Measurements from ENCODE around the gene SLC6A3. TPM values are rescaled to one million over a fixed set of nuclear protein-coding genes. Genes with fewer than 3 reads are reported as not detected.

Gene SLC6A3
- total RNA-seq, 1 experiment from 2014 or later, result 0.05 TPM

DNA sequence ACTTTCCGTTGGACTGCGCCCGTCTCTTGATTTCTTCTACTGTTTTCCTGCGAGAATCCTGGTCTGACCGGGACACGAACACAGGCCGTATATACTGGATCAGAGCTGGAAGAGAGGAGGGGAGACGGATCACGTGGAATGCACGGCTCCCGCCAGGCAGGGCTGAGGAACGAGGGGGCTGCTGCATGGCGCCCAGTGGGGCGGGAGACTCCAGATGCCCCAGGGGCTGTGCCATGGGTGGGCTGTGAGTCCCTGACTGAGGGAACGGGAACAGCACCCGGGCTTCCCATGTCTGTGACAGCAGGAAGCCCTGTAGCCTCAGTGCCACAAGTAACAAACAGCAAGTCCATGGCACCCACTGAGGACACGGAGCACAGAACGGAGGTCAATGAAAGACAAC is 44.5 kb upstream of the SLC6A3 start:
- ChIA-PET POLR2A (no interaction called here), CTCF (no interaction called here)
- intact Hi-C loops (cut with micrococcal nuclease; ENCODE audit: unreplicated experiment) (no loop called here), in situ Hi-C loops (cut with HindIII; ENCODE audit: low pct_unique_long_range_greater_than_20kb, low sequenced_read_pairs) (no loop called here)
- no peak for DNase-seq (ENCODE audit: low read depth, low spot score)
- H3K9me3 ChIP-seq (ENCODE audit: control insufficient read depth, insufficient read depth, low read depth, low read length), result no peaks in the 10 kb centered on the region
- no peak overlapping the region for H3K27ac ChIP-seq (ENCODE audit: low read length)
- TF ChIP-seq, protein P1, sequence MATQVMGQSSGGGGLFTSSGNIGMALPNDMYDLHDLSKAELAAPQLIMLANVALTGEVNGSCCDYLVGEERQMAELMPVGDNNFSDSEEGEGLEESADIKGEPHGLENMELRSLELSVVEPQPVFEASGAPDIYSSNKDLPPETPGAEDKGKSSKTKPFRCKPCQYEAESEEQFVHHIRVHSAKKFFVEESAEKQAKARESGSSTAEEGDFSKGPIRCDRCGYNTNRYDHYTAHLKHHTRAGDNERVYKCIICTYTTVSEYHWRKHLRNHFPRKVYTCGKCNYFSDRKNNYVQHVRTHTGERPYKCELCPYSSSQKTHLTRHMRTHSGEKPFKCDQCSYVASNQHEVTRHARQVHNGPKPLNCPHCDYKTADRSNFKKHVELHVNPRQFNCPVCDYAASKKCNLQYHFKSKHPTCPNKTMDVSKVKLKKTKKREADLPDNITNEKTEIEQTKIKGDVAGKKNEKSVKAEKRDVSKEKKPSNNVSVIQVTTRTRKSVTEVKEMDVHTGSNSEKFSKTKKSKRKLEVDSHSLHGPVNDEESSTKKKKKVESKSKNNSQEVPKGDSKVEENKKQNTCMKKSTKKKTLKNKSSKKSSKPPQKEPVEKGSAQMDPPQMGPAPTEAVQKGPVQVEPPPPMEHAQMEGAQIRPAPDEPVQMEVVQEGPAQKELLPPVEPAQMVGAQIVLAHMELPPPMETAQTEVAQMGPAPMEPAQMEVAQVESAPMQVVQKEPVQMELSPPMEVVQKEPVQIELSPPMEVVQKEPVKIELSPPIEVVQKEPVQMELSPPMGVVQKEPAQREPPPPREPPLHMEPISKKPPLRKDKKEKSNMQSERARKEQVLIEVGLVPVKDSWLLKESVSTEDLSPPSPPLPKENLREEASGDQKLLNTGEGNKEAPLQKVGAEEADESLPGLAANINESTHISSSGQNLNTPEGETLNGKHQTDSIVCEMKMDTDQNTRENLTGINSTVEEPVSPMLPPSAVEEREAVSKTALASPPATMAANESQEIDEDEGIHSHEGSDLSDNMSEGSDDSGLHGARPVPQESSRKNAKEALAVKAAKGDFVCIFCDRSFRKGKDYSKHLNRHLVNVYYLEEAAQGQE (IDR thresholded peaks at IDR 0.05; ENCODE audit: insufficient read depth in 1 of 2, low read depth in 2 of 2, low read length in 1 of 2), result no peak
- TF ChIP-seq, protein P2, sequence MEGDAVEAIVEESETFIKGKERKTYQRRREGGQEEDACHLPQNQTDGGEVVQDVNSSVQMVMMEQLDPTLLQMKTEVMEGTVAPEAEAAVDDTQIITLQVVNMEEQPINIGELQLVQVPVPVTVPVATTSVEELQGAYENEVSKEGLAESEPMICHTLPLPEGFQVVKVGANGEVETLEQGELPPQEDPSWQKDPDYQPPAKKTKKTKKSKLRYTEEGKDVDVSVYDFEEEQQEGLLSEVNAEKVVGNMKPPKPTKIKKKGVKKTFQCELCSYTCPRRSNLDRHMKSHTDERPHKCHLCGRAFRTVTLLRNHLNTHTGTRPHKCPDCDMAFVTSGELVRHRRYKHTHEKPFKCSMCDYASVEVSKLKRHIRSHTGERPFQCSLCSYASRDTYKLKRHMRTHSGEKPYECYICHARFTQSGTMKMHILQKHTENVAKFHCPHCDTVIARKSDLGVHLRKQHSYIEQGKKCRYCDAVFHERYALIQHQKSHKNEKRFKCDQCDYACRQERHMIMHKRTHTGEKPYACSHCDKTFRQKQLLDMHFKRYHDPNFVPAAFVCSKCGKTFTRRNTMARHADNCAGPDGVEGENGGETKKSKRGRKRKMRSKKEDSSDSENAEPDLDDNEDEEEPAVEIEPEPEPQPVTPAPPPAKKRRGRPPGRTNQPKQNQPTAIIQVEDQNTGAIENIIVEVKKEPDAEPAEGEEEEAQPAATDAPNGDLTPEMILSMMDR (IDR thresholded peaks at IDR 0.05), result no peak
- no peak for TF ChIP-seq SIN3A (IDR thresholded peaks at IDR 0.05; ENCODE audit: borderline replicate concordance, insufficient read depth, low read depth, low read length)
- TF ChIP-seq TCF7L2 (IDR thresholded peaks at IDR 0.05; ENCODE audit: low read depth, low read length), result no peak
- TF ChIP-seq POLR2AphosphoS5 (IDR thresholded peaks at IDR 0.05; ENCODE audit: low read depth, low read length), result no peak
- H3K4me3 ChIP-seq (ENCODE audit: low read depth in 2 of 2, low read length in 2 of 2), result no peak overlapping the region
- H3K4me1 ChIP-seq (ENCODE audit: control insufficient read depth, insufficient read depth, low read length), result no peaks in the 10 kb centered on the region
- BruUV-seq (replicated peaks), result no TSS peak
- no peak for ATAC-seq
- no peaks in the 10 kb centered on the region for H3K27me3 ChIP-seq (ENCODE audit: control insufficient read depth, insufficient read depth, low read length)
- H3K36me3 ChIP-seq (ENCODE audit: control insufficient read depth, insufficient read depth, low read length), result peaks cover 6% of the 10 kb centered on the region; the same call in 1 of the 2 replicates

DNA sequence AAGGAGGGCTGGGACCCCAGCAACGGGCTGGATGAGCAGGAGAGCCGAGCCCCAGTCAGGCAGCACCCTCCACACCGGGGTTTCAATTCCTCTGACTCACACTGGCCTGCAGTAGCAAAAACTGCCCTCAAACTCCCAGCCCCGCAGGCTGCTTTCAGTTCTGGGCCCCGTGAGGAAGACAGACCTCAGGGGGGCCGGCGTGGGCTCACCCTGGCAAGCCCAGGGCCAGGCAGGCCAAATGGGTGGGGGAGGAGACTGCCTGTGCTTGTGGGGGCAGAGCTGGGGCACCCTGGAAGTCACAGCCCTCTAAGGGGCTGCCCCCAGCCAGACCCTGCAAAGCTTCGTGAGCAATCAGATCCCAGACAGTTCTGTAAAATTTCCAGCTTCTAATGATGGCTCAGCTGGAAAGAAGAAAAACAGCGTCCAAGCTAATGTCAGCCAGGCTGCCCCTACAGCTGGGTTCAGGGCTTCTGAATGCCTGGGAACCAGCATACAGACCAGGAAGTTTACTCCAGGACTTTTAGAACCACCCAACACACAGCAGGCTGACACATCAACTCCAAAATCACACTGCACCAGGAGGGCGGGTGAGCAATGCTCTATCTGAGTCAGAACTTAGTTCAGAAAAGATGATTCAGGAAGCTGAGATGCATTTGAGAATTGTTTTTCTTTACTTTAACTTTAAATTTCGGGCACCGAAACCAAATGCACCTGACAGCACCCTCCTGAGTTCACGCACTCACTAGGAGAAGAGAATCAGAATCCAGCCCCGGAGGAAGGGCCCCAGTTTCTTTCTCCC is 43.8 kb upstream of the SLC6A3 start:
- TF ChIP-seq POLR2AphosphoS5 (IDR thresholded peaks at IDR 0.05; ENCODE audit: low read depth, low read length) (no peak), SIN3A (IDR thresholded peaks at IDR 0.05; ENCODE audit: borderline replicate concordance, insufficient read depth, low read depth, low read length) (no peak), TCF7L2 (IDR thresholded peaks at IDR 0.05; ENCODE audit: low read depth, low read length) (no peak)
- TF ChIP-seq, protein P2 (IDR thresholded peaks at IDR 0.05), result no peak
- TF ChIP-seq, protein P1 (IDR thresholded peaks at IDR 0.05; ENCODE audit: insufficient read depth in 1 of 2, low read depth in 2 of 2, low read length in 1 of 2), result no peak
- intact Hi-C loops (cut with micrococcal nuclease; ENCODE audit: unreplicated experiment) (no loop called here), in situ Hi-C loops (cut with HindIII; ENCODE audit: low pct_unique_long_range_greater_than_20kb, low sequenced_read_pairs) (no loop called here)
- ChIA-PET CTCF (interaction anchor here (0.6 kb wide), 1 partner anchor 156 kb away, joined by 3 read pairs; no protein-coding TSS in a partner anchor), POLR2A (no interaction called here)
- H3K36me3 ChIP-seq (ENCODE audit: control insufficient read depth, insufficient read depth, low read length), result peaks cover 6% of the 10 kb centered on the region; the same call in 1 of the 2 replicates
- no peaks in the 10 kb centered on the region for H3K27me3 ChIP-seq (ENCODE audit: control insufficient read depth, insufficient read depth, low read length)
- H3K4me1 ChIP-seq (ENCODE audit: control insufficient read depth, insufficient read depth, low read length), result no peaks in the 10 kb centered on the region
- ATAC-seq, result 0 out of 2 replicates have a peak, but pooled peaks have one; percentile 45
- no peak overlapping the region for H3K27ac ChIP-seq (ENCODE audit: low read length)
- no peaks in the 10 kb centered on the region for H3K9me3 ChIP-seq (ENCODE audit: control insufficient read depth, insufficient read depth, low read depth, low read length)
- no TSS peak for BruUV-seq (replicated peaks)
- H3K4me3 ChIP-seq (ENCODE audit: low read depth in 2 of 2, low read length in 2 of 2), result no peak overlapping the region
- peak; percentile 67 for DNase-seq (ENCODE audit: low read depth, low spot score)

All from Panc1 (cell line).